DMS153 (cell line): Measurements from ENCODE around the gene TNS1.

ENCODE experiments used
- DNase-seq: peaks from one replicate; lab custom pipeline; 2025; lab: John Stamatoyannopoulos, UW

The TNS1 gene

DNA sequence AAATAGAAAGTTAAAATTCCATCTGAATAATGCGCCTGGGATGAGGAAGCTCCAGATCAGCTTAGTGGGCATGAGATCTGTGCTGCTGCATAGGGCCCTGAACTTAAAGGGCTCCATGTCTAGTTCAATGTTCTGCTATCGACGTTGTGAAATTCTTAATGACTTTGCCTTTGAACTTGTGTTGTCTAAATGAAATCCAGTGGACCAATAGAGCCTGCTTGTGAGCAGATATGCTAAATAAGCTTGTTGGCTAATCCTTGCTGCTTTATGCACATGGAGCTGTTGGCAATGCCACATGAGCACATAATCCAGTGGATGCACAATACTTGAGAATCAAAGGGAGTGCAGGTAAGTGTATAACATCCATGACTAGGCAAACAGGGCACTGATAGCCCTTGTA, 228.6 kb downstream of the TNS1 start:
- DNase-seq = no peak

DNA sequence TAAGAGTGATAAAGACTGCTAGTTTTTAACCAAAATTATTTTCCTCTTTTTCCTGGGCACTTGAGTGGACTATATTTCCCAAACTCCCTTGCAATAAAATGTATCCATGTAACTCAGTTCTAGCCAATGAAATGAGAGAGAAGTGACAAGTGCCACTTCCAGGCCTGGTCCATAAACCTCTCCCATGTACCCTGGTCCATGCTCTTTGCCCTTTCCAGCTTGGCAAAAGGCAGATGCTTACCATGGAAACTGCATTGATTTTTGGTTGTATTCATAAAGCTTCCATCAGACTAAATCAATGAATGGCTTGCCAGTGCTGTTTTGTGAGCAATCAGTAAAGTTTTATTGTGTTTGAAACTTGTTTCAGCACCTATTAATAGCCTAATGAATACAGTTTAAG, 229.3 kb downstream of the TNS1 start:
- no peak for DNase-seq

DNA sequence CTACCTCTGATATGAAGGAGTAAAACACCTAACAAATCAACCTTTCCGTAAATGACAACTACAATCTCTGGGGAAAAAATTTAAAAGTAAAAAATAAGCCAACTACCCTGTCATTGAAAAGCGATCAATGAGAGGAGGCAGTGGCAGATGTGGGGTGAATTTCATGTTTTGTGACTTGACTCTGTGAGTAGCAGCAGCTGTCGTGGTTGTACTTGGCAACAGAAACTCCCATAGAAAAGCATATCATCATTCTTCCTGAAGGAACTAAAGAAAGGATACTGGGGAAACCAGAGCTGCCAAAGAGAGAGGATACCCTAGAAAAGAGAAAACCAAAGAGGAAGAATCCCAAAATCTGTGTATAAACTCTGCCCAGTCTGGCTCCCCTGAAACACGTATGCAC, 236.4 kb downstream of the TNS1 start:
- DNase-seq = no peak

GRCh38 chr2:217761645-217762277, 241.0 kb downstream of the TNS1 start:
- no peak for DNase-seq

DNA sequence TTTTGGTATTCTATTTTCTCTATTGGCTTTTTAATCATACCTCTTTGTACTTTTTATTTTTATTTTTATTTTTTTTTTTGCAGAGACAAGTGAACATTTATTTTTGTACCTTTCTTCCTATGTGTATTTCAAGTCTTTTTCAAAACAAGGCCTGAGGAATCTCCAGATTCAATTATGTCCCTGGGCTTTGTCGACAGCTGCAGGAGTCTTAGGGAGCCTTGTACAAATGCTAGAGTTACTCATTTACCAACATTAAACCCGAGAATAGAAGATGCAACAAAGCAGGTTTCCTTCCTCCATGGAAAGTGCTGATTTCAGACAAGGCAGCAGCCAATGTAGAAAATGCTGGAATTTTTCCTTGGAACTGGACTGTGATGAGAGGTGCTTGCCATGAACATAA, 242.8 kb downstream of the TNS1 start:
- DNase-seq = no peak

GRCh38 chr2:217757108-217757463, 245.7 kb downstream of the TNS1 start:
- no peak for DNase-seq

DNA sequence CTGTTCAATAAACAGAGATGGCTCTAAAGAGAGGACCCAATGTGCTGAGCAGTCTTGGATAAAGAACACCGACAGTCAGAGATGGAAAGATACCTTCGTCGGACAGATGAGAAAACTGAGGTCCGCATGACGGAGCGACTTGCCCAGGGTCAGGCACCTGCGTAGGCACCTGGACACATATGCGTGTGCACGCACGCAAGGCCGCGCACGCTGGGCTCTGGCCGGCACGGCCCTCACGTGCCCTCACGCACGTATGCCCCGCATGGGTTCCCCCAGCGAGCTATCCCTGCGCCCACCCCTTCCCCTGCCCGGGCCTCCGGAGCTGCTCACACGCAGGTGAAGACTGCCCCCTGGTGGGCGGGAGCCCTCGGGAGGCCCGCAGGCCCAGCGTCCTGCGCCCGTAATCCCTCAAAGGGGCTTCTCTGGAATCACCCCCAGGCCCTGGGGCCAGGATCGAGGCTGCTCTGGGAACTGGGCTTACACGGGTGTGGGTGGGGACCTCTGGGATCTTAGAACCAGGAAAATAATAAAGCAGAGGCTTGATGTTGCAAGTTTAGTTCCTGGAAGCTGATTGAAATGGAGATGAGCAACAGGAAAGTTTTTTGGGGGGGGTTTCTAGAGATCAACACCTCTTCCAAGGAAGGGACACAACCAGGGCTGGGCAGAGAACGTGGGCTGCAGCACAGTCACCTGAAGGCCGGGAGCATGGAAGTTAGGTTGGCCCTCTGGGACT, 246.3 kb downstream of the TNS1 start:
- DNase-seq = no peak

DNA sequence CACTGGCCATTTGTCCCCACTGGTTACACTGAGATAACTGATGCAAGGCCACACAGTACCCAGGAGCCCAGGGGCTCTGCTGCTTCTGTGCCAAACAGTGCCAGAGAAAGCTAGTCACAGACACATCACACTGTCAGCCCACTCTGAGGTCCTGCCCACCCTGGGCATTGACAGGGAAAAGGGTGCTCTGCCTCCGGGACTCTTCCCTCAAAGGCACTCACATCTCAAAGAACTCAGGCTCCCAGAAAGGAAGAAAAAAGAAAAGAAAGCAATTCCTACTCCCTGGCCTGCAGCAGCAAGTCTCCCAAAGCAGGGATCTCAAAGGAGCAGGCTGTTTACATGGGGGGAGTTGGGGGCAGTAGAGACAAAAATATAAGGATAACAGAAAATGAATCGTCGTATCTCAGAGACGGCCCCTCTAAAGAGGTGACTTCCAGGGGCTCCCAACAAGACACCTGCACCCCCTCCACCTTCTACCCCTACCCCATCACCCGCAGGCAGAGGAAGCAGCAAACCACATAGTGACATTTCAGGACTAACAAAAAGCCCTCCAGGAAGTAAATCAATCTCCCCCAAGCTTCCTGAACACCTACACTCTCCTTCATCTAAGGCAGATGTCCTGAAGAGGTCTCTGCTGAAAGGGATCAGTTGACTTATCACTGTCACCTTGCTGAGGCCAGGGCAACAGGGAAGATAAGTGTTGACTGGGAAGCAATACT, 247.6 kb downstream of the TNS1 start:
- no peak for DNase-seq

DNA sequence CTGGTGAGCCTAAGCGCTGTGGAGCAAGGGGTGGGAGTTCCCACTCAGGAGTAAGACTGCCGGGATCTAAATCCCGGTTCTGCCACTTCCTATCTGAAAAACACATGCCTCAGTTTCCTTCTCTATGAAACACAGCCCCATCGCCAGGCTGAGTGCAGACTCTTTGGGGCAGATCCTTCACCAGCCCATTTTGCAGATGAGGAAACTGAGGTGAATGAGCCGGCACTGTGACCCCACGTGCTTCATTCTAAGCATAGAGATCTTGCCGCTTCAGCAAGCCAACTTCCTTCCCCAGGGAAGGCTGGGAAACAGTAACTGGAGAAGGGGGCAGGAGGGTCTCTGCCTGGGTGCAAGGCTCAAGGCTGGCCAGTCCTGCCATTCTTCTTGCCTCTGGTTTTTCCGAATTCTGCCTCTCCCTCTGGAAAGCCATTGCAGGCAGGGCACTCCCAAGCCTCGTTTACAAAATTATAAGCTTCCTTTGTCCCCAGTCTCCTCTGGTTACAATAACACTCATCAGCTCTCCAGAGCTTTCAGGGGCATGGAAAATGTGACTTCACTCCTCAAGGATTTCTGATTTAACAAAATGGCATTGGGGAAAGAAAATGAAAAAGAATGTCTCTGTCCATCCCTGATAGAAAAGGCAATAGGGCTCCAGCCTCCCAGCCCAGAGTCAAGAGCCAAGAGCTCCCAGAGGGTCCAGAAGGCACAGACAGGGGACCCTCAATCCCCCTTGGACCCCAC, 249.2 kb downstream of the TNS1 start:
- DNase-seq = no peak

DNA sequence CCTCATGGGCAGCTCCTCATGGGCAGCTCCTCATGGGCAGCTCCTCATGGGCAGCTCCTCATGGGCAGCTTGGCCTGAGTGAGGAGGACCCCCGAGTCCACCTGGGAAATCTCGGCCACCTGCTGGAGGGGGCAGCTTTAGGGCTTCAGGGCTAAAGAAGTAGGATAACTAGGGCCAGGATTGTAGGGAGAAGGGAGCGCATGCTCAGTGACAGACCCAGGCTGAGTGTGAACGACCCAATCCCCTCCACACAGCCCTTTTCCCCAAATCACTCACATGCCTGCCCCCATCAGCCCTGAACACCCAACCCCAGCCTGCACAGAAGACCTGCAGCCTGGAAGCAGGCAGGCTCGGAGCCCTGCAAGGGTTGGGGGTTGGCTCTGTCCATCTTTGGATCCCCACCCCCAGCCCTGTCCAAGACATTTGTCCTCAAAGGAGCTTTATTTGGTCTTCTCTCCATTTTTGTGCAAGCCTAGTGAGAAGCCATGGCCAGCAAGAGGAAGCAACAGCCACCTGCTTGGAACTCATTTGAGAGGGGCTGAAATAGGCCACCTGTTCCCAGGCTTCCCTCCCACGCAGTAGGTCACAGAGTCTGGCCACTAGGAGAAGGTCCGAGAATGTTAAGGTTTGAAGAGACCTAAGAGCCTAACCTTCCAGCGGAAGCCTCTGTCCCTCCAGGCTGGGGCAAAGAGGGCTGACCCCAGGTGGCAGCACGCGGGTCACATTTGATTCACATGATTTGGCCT, 249.9 kb downstream of the TNS1 start:
- DNase-seq = no peak

DNA sequence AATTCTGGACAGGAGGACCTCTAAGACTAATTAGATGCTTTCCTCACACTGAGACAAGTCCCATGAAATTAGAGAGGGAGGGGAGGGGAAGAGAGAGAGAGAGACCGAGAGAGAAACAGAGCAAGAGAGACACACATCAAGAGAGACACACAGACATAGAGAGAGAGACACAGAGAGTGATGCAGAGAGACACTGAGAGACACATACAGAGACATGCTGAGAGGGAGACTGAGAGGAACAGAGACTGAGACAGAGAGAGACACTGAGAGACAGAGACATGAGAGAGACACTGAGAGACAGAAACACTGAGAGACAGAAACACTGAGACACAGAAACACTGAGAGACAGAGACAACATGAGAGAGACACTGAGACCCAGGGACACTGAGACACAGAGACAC, 250.8 kb downstream of the TNS1 start:
- DNase-seq = no peak

GRCh38 chr2:217751192-217751591, 251.6 kb downstream of the TNS1 start:
- DNase-seq = no peak
